Prostate gland (tissue), 2 donors: ENCODE measurements around the gene LYRM9. TPM values are rescaled to one million over a fixed set of nuclear protein-coding genes. Genes with fewer than 3 reads are reported as not detected.
"Not testable (repeated sequence)": the region's sequence is repeated elsewhere in the genome, so short reads cannot be mapped to it uniquely, and the experiment has no call there.

Source experiments
- DNase-seq: peaks from one replicate; pipeline ENCODE4 v3.0.0-alpha.2; 2019; ENCODE audit warnings: low spot score
- H3K27ac ChIP-seq, 2 donors: fragments of 200-600 bp; sonication (generic); 2 replicates each; pipeline ENCODE4 v1.5.1; 2017 to 2019
- H3K27me3 ChIP-seq: fragments of 200-600 bp; sonication (generic); replicated peaks from 2 replicates; pipeline ENCODE4 v1.5.1; 2019; ENCODE audit not compliant: insufficient read depth
- H3K36me3 ChIP-seq, 2 donors: fragments of 200-600 bp; sonication (generic); 1 replicate in 1 of 2; 2 replicates in 1 of 2; pipeline versions ENCODE4 v1.5.1 to v1.8.1; 2017 to 2019
- H3K4me1 ChIP-seq: fragments of 200-600 bp; sonication (generic); replicated peaks from 2 replicates; pipeline ENCODE4 v1.5.1; 2019
- H3K4me3 ChIP-seq, 2 donors: fragments of 200-600 bp; sonication (generic); 2 replicates each; pipeline ENCODE4 v1.5.1; 2017 to 2019
- H3K9me3 ChIP-seq: fragments of 200-600 bp; sonication (generic); 2 replicates; pipeline ENCODE4 v1.5.1; 2017
- POLR2A ChIP-seq: fragments of 450-650 bp; IDR thresholded peaks from one replicate; pipeline ENCODE4 v1.6.1; 2016; ENCODE audit warnings: antibody characterized with exemption, mild to moderate bottlenecking
- POLR2AphosphoS5 ChIP-seq: sonication (generic); formaldehyde crosslinking; IDR thresholded peaks from one replicate; pipeline ENCODE4 v1.6.1; 2017; ENCODE audit warnings: antibody characterized with exemption
- WGBS: methylation state at CpG from one replicate; pipeline ENCODE4 v1.1.5; 2018; 5-methylcytosine and 5-hydroxymethylcytosine counted together
- intact Hi-C: fragments of 100-400 bp; cut with DNase I; formaldehyde crosslinking; loops from one replicate; pipeline ENCODE4 v1.14.2; 2022
- total RNA-seq, 2 donors: library from RNA; depleted of rRNA; stranded (reverse); fragments of >200 nt; gene quantifications; one replicate each; pipeline ENCODE4 v1.1.0, GENCODE V29; 2016
- TF ChIP-seq, protein P1 (sequence below), 4 experiments: fragments of 200-600 bp in 2 of 4; fragments of 450-650 bp in 2 of 4; sonication (generic) in 2 of 4; IDR thresholded peaks; 1 replicate in 3 of 4; 2 replicates in 1 of 4; pipeline ENCODE4 v1.5.1; 2016 to 2019; ENCODE audit warnings: antibody characterized with exemption in 4 of 4, mild to moderate bottlenecking in 2 of 4, moderate library complexity in 2 of 4

LYRM9 gene
- total RNA-seq, 2 donors from 2014 or later, result 26.1 to 30.9 TPM

DNA sequence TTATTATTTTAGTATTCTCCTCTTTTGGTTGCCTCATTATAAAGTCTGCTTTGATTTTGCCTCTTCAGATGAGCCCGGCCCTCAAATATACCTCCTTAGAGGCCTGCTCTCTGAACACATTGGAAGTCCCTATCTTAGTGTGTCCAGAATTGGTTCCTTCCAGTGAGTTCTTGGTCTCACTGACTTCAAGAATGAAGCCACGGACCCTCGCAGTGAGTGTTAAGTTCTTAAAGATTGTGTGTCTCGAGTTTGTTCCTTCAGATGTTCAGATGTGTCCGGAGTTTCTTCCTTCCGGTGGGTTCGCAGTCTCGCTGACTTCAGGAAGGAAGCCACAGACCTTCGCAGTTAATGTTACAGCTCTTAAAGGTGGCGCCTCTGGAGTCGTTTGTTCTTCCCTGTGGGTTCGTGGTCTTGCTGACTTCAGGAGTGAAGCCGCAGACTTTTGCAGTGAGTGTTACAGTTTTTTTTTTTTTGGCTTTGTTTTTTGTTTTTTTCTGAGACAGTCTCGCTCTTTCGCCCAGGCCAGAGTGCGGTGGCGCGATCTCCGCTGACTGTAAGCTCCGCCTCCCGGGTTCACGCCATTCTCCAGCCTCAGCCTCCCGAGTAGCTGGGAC, 47.0 kb downstream of the LYRM9 start:
- H3K4me3 ChIP-seq, result no peak overlapping the region

DNA sequence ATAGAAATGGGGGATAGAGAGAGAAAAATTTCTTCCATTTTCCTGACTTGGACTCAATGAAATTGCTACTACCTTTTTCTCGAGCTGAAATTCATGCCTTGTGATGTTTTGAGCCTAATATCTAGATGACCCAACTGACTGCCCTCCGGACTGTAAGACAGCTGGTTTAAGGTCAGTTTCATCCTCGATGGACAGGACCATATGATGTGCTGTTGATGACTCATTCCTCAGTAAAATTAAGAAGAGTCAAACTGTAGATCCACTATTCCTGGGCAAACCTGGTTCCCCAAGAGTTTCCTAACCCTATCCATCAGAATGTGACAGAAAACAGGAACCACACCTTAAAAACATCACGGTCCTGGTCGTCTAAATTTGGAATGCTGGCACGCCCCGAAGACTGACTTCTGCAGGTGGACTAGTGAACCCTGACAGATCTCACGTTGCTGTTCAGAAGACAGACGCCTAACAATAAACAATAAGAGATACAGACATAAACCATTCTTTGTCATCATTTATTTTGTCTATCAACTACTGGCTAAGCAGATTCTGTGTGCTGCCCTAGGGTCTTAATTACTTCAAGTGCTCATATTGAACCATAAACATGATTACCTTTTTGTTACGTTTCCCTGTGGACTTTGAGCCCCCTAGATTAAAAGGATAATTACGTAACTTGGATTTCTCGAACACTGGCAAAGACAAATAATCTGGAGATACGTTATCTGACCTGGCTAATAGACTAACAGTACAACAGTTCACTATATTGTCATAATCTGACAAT, 47.7 kb downstream of the LYRM9 start:
- no peak for DNase-seq
- intact Hi-C loops, result no loop called here
- no peak overlapping the region for H3K27ac ChIP-seq
- no peaks in the 10 kb centered on the region for H3K27me3 ChIP-seq
- TF ChIP-seq POLR2A (no peak), POLR2AphosphoS5 (no peak)
- TF ChIP-seq, protein P1, sequence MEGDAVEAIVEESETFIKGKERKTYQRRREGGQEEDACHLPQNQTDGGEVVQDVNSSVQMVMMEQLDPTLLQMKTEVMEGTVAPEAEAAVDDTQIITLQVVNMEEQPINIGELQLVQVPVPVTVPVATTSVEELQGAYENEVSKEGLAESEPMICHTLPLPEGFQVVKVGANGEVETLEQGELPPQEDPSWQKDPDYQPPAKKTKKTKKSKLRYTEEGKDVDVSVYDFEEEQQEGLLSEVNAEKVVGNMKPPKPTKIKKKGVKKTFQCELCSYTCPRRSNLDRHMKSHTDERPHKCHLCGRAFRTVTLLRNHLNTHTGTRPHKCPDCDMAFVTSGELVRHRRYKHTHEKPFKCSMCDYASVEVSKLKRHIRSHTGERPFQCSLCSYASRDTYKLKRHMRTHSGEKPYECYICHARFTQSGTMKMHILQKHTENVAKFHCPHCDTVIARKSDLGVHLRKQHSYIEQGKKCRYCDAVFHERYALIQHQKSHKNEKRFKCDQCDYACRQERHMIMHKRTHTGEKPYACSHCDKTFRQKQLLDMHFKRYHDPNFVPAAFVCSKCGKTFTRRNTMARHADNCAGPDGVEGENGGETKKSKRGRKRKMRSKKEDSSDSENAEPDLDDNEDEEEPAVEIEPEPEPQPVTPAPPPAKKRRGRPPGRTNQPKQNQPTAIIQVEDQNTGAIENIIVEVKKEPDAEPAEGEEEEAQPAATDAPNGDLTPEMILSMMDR (IDR thresholded peaks at IDR 0.05), result no peak
- no peaks in the 10 kb centered on the region for H3K36me3 ChIP-seq
- WGBS, result 67% methylated on average over 13 of the region's 13 CpGs
- H3K4me1 ChIP-seq, result no peaks in the 10 kb centered on the region
- no peak overlapping the region for H3K4me3 ChIP-seq
- H3K9me3 ChIP-seq, result no peaks in the 10 kb centered on the region

More for the DNA sequence above, 47.0 kb downstream of the LYRM9 start:
- 85% methylated on average over 23 of the region's 23 CpGs for WGBS
- Histone ChIP-seq H3K4me1 (no peaks in the 10 kb centered on the region), H3K27me3 (no peaks in the 10 kb centered on the region), H3K36me3 (no peaks in the 10 kb centered on the region), H3K27ac (no peak overlapping the region), H3K9me3 (no peaks in the 10 kb centered on the region)
- intact Hi-C loops, result no loop called here
- TF ChIP-seq, protein P1 (IDR thresholded peaks at IDR 0.05), result no peak
- TF ChIP-seq POLR2AphosphoS5 (no peak), POLR2A (no peak)
- DNase-seq, result no peak

DNA sequence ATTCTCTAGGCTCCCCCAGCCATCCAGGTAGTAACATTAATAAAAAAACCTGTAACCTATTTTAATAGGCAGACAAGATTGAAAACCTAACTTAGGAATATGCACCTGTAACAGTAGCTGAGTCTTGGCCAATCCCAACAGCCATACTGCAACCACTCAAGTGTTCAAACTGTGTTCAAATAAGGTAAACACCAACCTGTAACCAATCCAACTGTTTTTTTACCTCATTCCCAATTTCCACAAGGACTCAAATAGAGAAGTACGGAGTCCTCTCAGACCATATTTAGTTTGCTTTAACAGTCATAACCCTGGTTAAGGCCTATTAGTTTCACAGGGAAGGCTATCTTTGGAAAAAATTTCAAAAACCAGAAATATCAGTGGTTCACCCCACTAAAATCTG, 52.5 kb downstream of the LYRM9 start:
- no peaks in the 10 kb centered on the region for H3K9me3 ChIP-seq
- TF ChIP-seq POLR2A (no peak), POLR2AphosphoS5 (no peak)
- TF ChIP-seq, protein P1 (IDR thresholded peaks at IDR 0.05), result no peak
- no peak for DNase-seq
- intact Hi-C loops, result no loop called here
- no peak overlapping the region for H3K27ac ChIP-seq
- no peak overlapping the region for H3K4me3 ChIP-seq
- WGBS, result 69% methylated on average over 1 of the region's 1 CpG
- no peaks in the 10 kb centered on the region for H3K36me3 ChIP-seq
- H3K4me1 ChIP-seq, result no peaks in the 10 kb centered on the region
- H3K27me3 ChIP-seq, result no peaks in the 10 kb centered on the region

DNA sequence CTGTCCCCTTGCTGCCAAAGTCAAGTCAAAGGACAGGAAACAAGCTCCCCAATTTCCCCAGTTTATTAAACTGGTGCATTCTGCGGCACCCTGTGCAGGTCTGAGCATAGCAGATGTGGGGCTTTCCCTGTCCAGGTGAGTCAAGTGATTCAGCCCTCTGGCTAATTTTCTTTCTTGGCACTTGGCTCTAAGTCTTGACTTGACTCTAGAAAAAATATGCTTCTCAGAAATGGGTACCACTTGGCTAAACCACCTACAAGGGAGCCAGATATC, 52.8 kb downstream of the LYRM9 start:
- H3K27ac ChIP-seq, H3K4me1 ChIP-seq, H3K9me3 ChIP-seq, intact Hi-C loops, H3K36me3 ChIP-seq, H3K27me3 ChIP-seq, DNase-seq, H3K4me3 ChIP-seq: not testable (repeated sequence)
- WGBS, result no CpG with 5 or more reads among the region's 1 CpG

DNA sequence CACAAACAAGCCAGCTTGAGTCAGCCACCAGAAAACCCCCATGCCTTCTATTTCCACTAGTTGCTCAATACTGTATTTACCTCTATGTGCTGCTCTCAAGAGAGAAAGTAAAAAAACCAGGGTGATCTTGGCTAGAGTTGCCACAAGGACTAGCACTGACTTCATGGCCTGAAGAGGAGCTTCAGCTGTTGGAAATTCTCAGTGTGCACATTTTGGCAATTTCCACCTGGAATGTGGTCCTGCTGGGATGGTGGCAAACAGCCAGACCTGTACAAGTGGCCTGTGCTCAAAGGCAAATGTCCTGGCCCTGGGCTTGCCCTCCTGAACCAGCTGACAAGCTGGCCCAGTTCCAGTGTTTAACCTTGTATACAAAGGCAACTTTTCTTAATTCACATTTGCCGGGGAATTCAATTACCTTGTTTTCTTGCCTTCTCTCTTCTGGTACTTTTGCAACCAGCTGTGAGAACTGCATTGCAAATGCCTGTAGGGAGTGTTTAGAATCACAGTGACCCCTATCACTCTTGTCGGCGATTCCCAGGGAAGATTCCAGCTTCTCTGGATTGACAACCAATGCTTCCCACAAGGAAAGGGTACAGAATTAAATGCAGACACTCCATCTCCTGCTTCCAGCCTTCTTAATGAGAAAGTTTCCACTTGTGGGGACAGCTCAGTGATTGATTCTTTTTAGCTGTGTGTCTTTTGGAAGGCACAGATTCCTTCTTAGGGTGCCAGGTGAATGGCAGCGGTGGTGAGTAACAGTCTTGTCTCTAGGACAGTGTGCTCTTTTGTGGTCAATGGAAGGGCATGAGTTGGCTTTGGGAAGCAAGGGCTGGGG, 53.4 kb downstream of the LYRM9 start:
- H3K27ac ChIP-seq, H3K9me3 ChIP-seq, H3K4me1 ChIP-seq, H3K27me3 ChIP-seq, H3K36me3 ChIP-seq, DNase-seq, intact Hi-C loops, H3K4me3 ChIP-seq: not testable (repeated sequence)
- WGBS, result 17% methylated on average over 1 of the region's 4 CpGs

DNA sequence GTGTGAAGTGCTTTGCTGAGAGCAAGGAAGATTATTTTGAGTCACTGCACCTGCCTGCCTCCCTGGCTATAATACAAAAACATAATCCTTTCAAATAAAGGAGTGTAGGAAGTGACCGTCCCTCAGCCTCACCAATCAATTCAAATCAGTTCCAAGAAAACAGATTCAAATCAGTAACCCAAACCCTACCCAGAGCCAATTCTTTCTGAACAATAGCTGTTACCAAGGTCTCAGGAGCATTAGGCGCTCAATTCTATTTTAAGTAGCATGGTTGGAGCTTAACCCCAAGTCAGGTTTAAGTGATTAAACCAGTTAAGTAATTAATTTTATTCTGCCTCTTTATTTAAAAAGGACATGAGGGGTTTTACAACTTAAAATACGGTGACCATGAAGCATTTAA, 54.6 kb downstream of the LYRM9 start:
- WGBS, result 50% methylated on average over 2 of the region's 3 CpGs
- DNase-seq, intact Hi-C loops, H3K9me3 ChIP-seq, H3K36me3 ChIP-seq, H3K4me3 ChIP-seq, H3K27ac ChIP-seq, H3K27me3 ChIP-seq, H3K4me1 ChIP-seq: not testable (repeated sequence)

GRCh38 chr17:27837769-27838168, 55.4 kb downstream of the LYRM9 start:
- H3K9me3 ChIP-seq, H3K36me3 ChIP-seq, H3K4me1 ChIP-seq, DNase-seq, intact Hi-C loops, H3K27ac ChIP-seq, H3K27me3 ChIP-seq, H3K4me3 ChIP-seq: not testable (repeated sequence)
- WGBS, result 97% methylated on average over 1 of the region's 1 CpG
